K562 (cell line): ENCODE measurements around the gene ZDHHC17.

Experiments used
- GABPA ChIP-seq: fragments of 200-800 bp; sonication (Bioruptor generic); conservative IDR thresholded peaks from 2 replicates; pipeline ENCODE4 v1.6.1; 2016; ENCODE audit warnings: low read depth, missing genetic modification characterization, missing compliant biosample characterization
- SMARCA4 ChIP-seq: fragments of 450-650 bp; IDR thresholded peaks from 2 replicates; pipeline ENCODE4 v1.6.1; 2016

- TF ChIP-seq SMARCA4 (no peak), GABPA (tag) (no peak)
Observed at GRCh38 chr12:76899522-76899921, 135.6 kb downstream of the ZDHHC17 start.
